Trophoblast cell (in vitro differentiated cells and primary cell): ENCODE results near the gene SLC24A4.

Experiments
- DNase-seq, 2 donors: peaks; one replicate each; pipeline ENCODE4 v3.0.0-alpha.2; 2016
- H2AFZ ChIP-seq: 2 replicates; pipeline ENCODE4 v1.6.1; 2013; ENCODE audit warnings: low read length, moderate library complexity, mild to moderate bottlenecking; ENCODE audit not compliant: insufficient read depth, poor library complexity
- H2AK5ac ChIP-seq: 2 replicates; pipeline ENCODE4 v1.6.1; 2013; ENCODE audit warnings: mild to moderate bottlenecking, low read length
- H2BK120ac ChIP-seq: 2 replicates; pipeline ENCODE4 v1.6.1; 2013; ENCODE audit warnings: low read length, mild to moderate bottlenecking, moderate library complexity; ENCODE audit not compliant: insufficient read depth, poor library complexity
- H2BK12ac ChIP-seq: 2 replicates; pipeline ENCODE4 v1.6.1; 2013; ENCODE audit warnings: mild to moderate bottlenecking, low read length, moderate library complexity
- H2BK5ac ChIP-seq: 2 replicates; pipeline ENCODE4 v1.6.1; 2013; ENCODE audit warnings: low read length, low read depth, moderate library complexity, mild to moderate bottlenecking; ENCODE audit not compliant: poor library complexity
- H3K14ac ChIP-seq: 2 replicates; pipeline ENCODE4 v1.6.1; 2013; ENCODE audit warnings: mild to moderate bottlenecking, low read length
- H3K18ac ChIP-seq: 2 replicates; pipeline ENCODE4 v1.6.1; 2013; ENCODE audit warnings: mild to moderate bottlenecking, low read length
- H3K23ac ChIP-seq: 2 replicates; pipeline ENCODE4 v1.6.1; 2013; ENCODE audit warnings: low read length
- H3K27ac ChIP-seq: 2 replicates; pipeline ENCODE4 v1.5.1; 2013; ENCODE audit warnings: low read depth, mild to moderate bottlenecking, inconsistent platforms, low read length, moderate library complexity
- H3K27me3 ChIP-seq: 2 replicates; pipeline ENCODE4 v1.6.1; 2013; ENCODE audit warnings: inconsistent platforms, mild to moderate bottlenecking, low read length, moderate library complexity; ENCODE audit not compliant: insufficient read depth
- H3K36me3 ChIP-seq, 2 experiments: 1 replicate in 1 of 2; 2 replicates in 1 of 2; pipeline ENCODE4 v1.6.1; 2013; ENCODE audit warnings: low read length in 2 of 2, mild to moderate bottlenecking in 2 of 2, moderate library complexity in 1 of 2; ENCODE audit not compliant: insufficient read depth in 2 of 2, control insufficient read depth in 1 of 2
- H3K4ac ChIP-seq: 2 replicates; pipeline ENCODE4 v1.6.1; 2013; ENCODE audit warnings: low read depth, mild to moderate bottlenecking, low read length, moderate library complexity
- H3K4me1 ChIP-seq, 2 experiments: 1 replicate in 1 of 2; 2 replicates in 1 of 2; pipeline ENCODE4 v1.6.1; 2013; ENCODE audit warnings: low read length in 2 of 2, mild to moderate bottlenecking in 2 of 2, moderate library complexity in 1 of 2; ENCODE audit not compliant: insufficient read depth in 2 of 2, control insufficient read depth in 1 of 2
- H3K4me2 ChIP-seq: 2 replicates; pipeline ENCODE4 v1.6.1; 2013; ENCODE audit warnings: inconsistent platforms, mild to moderate bottlenecking, low read length, moderate library complexity
- H3K4me3 ChIP-seq: 2 replicates; pipeline ENCODE4 v1.5.1; 2013; ENCODE audit warnings: mild to moderate bottlenecking, low read depth, low read length, inconsistent platforms
- H3K79me1 ChIP-seq: one replicate; pipeline ENCODE4 v1.6.1; 2013; ENCODE audit warnings: low read length
- H3K79me2 ChIP-seq: 2 replicates; pipeline ENCODE4 v1.6.1; 2013; ENCODE audit warnings: low read length, mild to moderate bottlenecking; ENCODE audit not compliant: control insufficient read depth, insufficient read depth, poor library complexity
- H3K9ac ChIP-seq: 2 replicates; pipeline ENCODE4 v1.6.1; 2013; ENCODE audit warnings: mild to moderate bottlenecking, low read length
- H3K9me3 ChIP-seq: 2 replicates; pipeline ENCODE4 v1.6.1; 2013; ENCODE audit warnings: low read depth, mild to moderate bottlenecking, control low read depth, inconsistent platforms, low read length; ENCODE audit not compliant: insufficient read depth
- H4K12ac ChIP-seq: 2 replicates; pipeline ENCODE4 v1.6.1; 2013; ENCODE audit warnings: low read depth, mild to moderate bottlenecking, low read length, moderate library complexity
- H4K8ac ChIP-seq: 2 replicates; pipeline ENCODE4 v1.6.1; 2013; ENCODE audit warnings: low read depth, mild to moderate bottlenecking, low read length, moderate library complexity
- H4K91ac ChIP-seq: one replicate; pipeline ENCODE4 v1.6.1; 2013; ENCODE audit warnings: low read depth, mild to moderate bottlenecking, low read length, moderate library complexity
- WGBS: extraction: QIAGEN DNeasy Blood & Tissue Kit; methylation state at CpG from one replicate; pipeline ENCODE4 v1.1.7; 2013; ENCODE audit warnings: missing lambda C conversion rate; ENCODE audit not compliant: insufficient read length, insufficient coverage; ENCODE audit errors: extremely low coverage; 5-methylcytosine and 5-hydroxymethylcytosine counted together

SLC24A4 gene

GRCh38 chr14:92436115-92436776, 113.3 kb downstream of the SLC24A4 start:
- Histone ChIP-seq H3K4me2 (no peak overlapping the region), H3K27me3 (peaks cover 2% of the 10 kb centered on the region), H3K9ac (no peak overlapping the region), H2AFZ (no peak overlapping the region), H4K12ac (no peak overlapping the region), H3K4me3 (no peak overlapping the region), H3K4ac (no peak overlapping the region), H4K91ac (no peak overlapping the region), H2BK12ac (no peak overlapping the region), H3K4me1 (no peaks in the 10 kb centered on the region), H3K9me3 (peaks cover 5% of the 10 kb centered on the region), H3K36me3 (no peaks in the 10 kb centered on the region), H2AK5ac (no peak overlapping the region), H3K27ac (no peak overlapping the region), H3K79me1 (no peaks in the 10 kb centered on the region), H2BK5ac (no peak overlapping the region), H4K8ac (no peak overlapping the region), H3K79me2 (no peaks in the 10 kb centered on the region), H3K23ac (no peak overlapping the region), H3K14ac (no peak overlapping the region), H2BK120ac (no peak overlapping the region), H3K18ac (no peak overlapping the region)
- WGBS: no CpG with 5 or more reads among the region's 10 CpGs
- no peak for DNase-seq

GRCh38 chr14:92437309-92437708, 114.3 kb downstream of the SLC24A4 start:
- WGBS: no CpG with 5 or more reads among the region's 5 CpGs
- Histone ChIP-seq H2BK5ac (no peak overlapping the region), H3K4me3 (no peak overlapping the region), H3K4ac (no peak overlapping the region), H4K91ac (no peak overlapping the region), H2AK5ac (no peak overlapping the region), H2AFZ (no peak overlapping the region), H3K36me3 (no peaks in the 10 kb centered on the region), H3K4me2 (no peak overlapping the region), H3K27me3 (no peaks in the 10 kb centered on the region), H3K23ac (no peak overlapping the region), H3K18ac (no peak overlapping the region), H4K12ac (no peak overlapping the region), H3K79me1 (no peaks in the 10 kb centered on the region), H2BK120ac (no peak overlapping the region), H3K14ac (no peak overlapping the region), H3K9me3 (peaks cover 2% of the 10 kb centered on the region), H3K79me2 (no peaks in the 10 kb centered on the region), H3K27ac (no peak overlapping the region), H4K8ac (no peak overlapping the region), H2BK12ac (no peak overlapping the region), H3K9ac (no peak overlapping the region), H3K4me1 (no peaks in the 10 kb centered on the region)
- DNase-seq: no peak

GRCh38 chr14:92437729-92438285, 114.8 kb downstream of the SLC24A4 start:
- Histone ChIP-seq H2BK12ac (no peak overlapping the region), H3K27ac (no peak overlapping the region), H3K18ac (no peak overlapping the region), H3K27me3 (no peaks in the 10 kb centered on the region), H3K4me1 (no peaks in the 10 kb centered on the region), H3K79me2 (no peaks in the 10 kb centered on the region), H4K91ac (no peak overlapping the region), H3K4ac (no peak overlapping the region), H3K9ac (no peak overlapping the region), H3K36me3 (no peaks in the 10 kb centered on the region), H3K14ac (no peak overlapping the region), H2BK5ac (no peak overlapping the region), H3K4me3 (no peak overlapping the region), H2BK120ac (no peak overlapping the region), H2AFZ (no peak overlapping the region), H4K8ac (no peak overlapping the region), H3K9me3 (peaks cover 2% of the 10 kb centered on the region), H4K12ac (no peak overlapping the region), H3K23ac (no peak overlapping the region), H3K79me1 (no peaks in the 10 kb centered on the region), H3K4me2 (no peak overlapping the region), H2AK5ac (no peak overlapping the region)
- DNase-seq: no peak
- no CpG with 5 or more reads among the region's 12 CpGs for WGBS

- Histone ChIP-seq H3K4me2 (no peak overlapping the region), H3K36me3 (no peaks in the 10 kb centered on the region), H3K4ac (no peak overlapping the region), H3K27ac (no peak overlapping the region), H2BK120ac (no peak overlapping the region), H3K23ac (no peak overlapping the region), H4K91ac (no peak overlapping the region), H3K4me1 (no peaks in the 10 kb centered on the region), H2BK12ac (no peak overlapping the region), H2AK5ac (no peak overlapping the region), H2BK5ac (no peak overlapping the region), H3K79me1 (no peaks in the 10 kb centered on the region), H3K79me2 (no peaks in the 10 kb centered on the region), H2AFZ (no peak overlapping the region), H3K14ac (no peak overlapping the region), H3K27me3 (no peaks in the 10 kb centered on the region), H3K4me3 (no peak overlapping the region), H3K18ac (no peak overlapping the region), H4K8ac (no peak overlapping the region), H3K9me3 (no peaks in the 10 kb centered on the region), H4K12ac (no peak overlapping the region), H3K9ac (no peak overlapping the region)
- whole genome bisulfite sequencing: no CpG with 5 or more reads among the region's 12 CpGs
- no peak for DNase-seq
These were observed 116.8 kb downstream of the SLC24A4 start for GRCh38 chr14:92439537-92440344.
